Keratinocyte (primary cell): ENCODE measurements around the gene CD46. TPM values are rescaled to one million over a fixed set of nuclear protein-coding genes. Genes with fewer than 3 reads are reported as not detected.

Experiments used
- DNase-seq: peaks from one replicate; pipeline ENCODE4 v3.0.0-alpha.2; 2011; ENCODE audit warnings: low read depth, missing footprints, low spot score
- FAIRE-seq: peaks from 2 replicates; lab custom pipeline; 2011; peaks lifted over from hg19 to GRCh38; lab: Jason Lieb, UNC
- H2AFZ ChIP-seq: 2 replicates; pipeline ENCODE4 v1.6.0; 2012; ENCODE audit warnings: low read length, control low read depth, inconsistent platforms; ENCODE audit not compliant: control insufficient read depth
- H3K27ac ChIP-seq: 2 replicates; pipeline ENCODE4 v1.5.1; 2011; ENCODE audit warnings: low read length; ENCODE audit not compliant: control insufficient read depth, insufficient read depth
- H3K27me3 ChIP-seq: 3 replicates; pipeline ENCODE4 v1.6.0; 2011; ENCODE audit warnings: low read length; ENCODE audit not compliant: control insufficient read depth, insufficient read depth; ENCODE audit errors: extremely low read depth
- H3K36me3 ChIP-seq, 2 experiments: 2 replicates in 1 of 2; 3 replicates in 1 of 2; pipeline ENCODE4 v1.5.1; 2011; ENCODE audit warnings: low read length in 2 of 2, mild to moderate bottlenecking in 1 of 2; ENCODE audit not compliant: control insufficient read depth in 2 of 2, insufficient read depth in 2 of 2; ENCODE audit errors: extremely low read depth in 1 of 2
- H3K4me1 ChIP-seq: 3 replicates; pipeline ENCODE4 v1.5.1; 2011; ENCODE audit warnings: low read length; ENCODE audit not compliant: control insufficient read depth, insufficient read depth; ENCODE audit errors: extremely low read depth
- H3K4me2 ChIP-seq: 3 replicates; pipeline ENCODE4 v1.6.0; 2011; ENCODE audit warnings: low read depth, low read length; ENCODE audit not compliant: control insufficient read depth, insufficient read depth; ENCODE audit errors: extremely low read depth
- H3K4me3 ChIP-seq, 3 experiments: fragments of 200-600 bp in 1 of 3; sonication (generic) in 1 of 3; 2 replicates in 2 of 3; 3 replicates in 1 of 3; pipeline ENCODE4 v1.5.1; 2011 to 2016; ENCODE audit warnings: low read length in 3 of 3, mild to moderate bottlenecking in 3 of 3, control low read depth in 2 of 3, inconsistent platforms in 1 of 3, low read depth in 1 of 3, mixed read lengths in 1 of 3, mixed run types in 1 of 3, moderate library complexity in 1 of 3; ENCODE audit not compliant: control insufficient read depth in 2 of 3, insufficient read depth in 2 of 3; ENCODE audit errors: extremely low read depth in 1 of 3
- H3K79me2 ChIP-seq: 2 replicates; pipeline ENCODE4 v1.6.0; 2012; ENCODE audit warnings: low read length; ENCODE audit not compliant: control insufficient read depth, insufficient read depth
- H3K9ac ChIP-seq: 3 replicates; pipeline ENCODE4 v1.6.0; 2011; ENCODE audit warnings: low read length; ENCODE audit not compliant: control insufficient read depth, insufficient read depth; ENCODE audit errors: extremely low read depth
- H3K9me1 ChIP-seq: 3 replicates; pipeline ENCODE4 v1.6.0; 2011; ENCODE audit warnings: low read length; ENCODE audit not compliant: control insufficient read depth, insufficient read depth; ENCODE audit errors: extremely low read depth
- H3K9me3 ChIP-seq: 2 replicates; pipeline ENCODE4 v1.5.1; 2012; ENCODE audit warnings: low read depth, low read length; ENCODE audit not compliant: control insufficient read depth
- H4K20me1 ChIP-seq: 3 replicates; pipeline ENCODE4 v1.6.0; 2011; ENCODE audit warnings: low read length; ENCODE audit not compliant: control insufficient read depth, insufficient read depth; ENCODE audit errors: extremely low read depth
- EZH2 ChIP-seq: IDR thresholded peaks from one replicate; pipeline ENCODE4 v1.6.1; 2012; ENCODE audit warnings: inconsistent platforms, mild to moderate bottlenecking, low read length, moderate library complexity
- dilution Hi-C: fragments of 300-500 bp; cut with MboI; formaldehyde crosslinking; loops from one replicate; pipeline ENCODE4 v1.7.0; 2020; ENCODE audit warnings: low sequenced_read_pairs; ENCODE audit not compliant: extremely low pct_ligation_motif_present
- polyA plus RNA-seq, 5 experiments: library from polyadenylated mRNA; depleted of rRNA in 3 of 5; stranded (reverse) in 3 of 5; stranded (forward) in 1 of 5; unstranded in 1 of 5; fragments of >200 nt; gene quantifications; 1 replicate in 1 of 5; 2 replicates in 3 of 5; 3 replicates in 1 of 5; pipeline versions ENCODE4 v1.2.1 to v1.2.3, GENCODE V29; 2011 to 2012; ENCODE audit warnings: missing spikeins in 2 of 5, low read depth in 1 of 5, low replicate concordance in 1 of 5
- TF ChIP-seq, protein P1 (sequence below), 3 experiments: IDR thresholded peaks in 1 of 3; conservative IDR thresholded peaks in 1 of 3; optimal IDR thresholded peaks in 1 of 3; 2 replicates in 2 of 3; 3 replicates in 1 of 3; pipeline versions ENCODE3 to v1.5.1; 2011; ENCODE audit warnings: low read length in 3 of 3, mild to moderate bottlenecking in 3 of 3, moderate library complexity in 2 of 3, control low read depth in 1 of 3, inconsistent platforms in 1 of 3; ENCODE audit not compliant: insufficient read depth in 2 of 3; ENCODE audit errors: extremely low read depth in 1 of 3

Gene CD46
- polyA plus RNA-seq, 1 donor (not counting 4 experiments of a cell fraction or from before 2014, with no cell fraction given) = 298 TPM

DNA sequence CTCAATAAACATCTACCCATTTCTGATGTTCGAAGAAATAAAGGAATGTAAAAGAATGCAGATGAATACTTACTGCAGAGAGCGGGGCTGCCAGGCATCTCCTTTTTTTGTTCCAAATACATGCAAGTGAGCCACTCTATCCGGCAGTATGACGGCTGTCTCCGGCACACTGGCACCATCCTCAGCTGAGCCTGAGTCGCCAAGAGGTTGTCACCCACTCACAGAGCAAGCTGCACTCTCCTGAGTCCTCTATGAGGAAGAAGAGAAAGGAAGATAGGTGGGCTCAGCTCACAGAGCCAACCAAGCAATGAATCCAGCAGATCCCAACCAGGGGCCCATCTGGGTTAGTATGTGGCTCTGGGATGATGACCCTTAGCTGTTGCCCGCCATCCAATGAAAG lies 65.3 kb downstream of the CD46 start:
- TF ChIP-seq, protein P1, sequence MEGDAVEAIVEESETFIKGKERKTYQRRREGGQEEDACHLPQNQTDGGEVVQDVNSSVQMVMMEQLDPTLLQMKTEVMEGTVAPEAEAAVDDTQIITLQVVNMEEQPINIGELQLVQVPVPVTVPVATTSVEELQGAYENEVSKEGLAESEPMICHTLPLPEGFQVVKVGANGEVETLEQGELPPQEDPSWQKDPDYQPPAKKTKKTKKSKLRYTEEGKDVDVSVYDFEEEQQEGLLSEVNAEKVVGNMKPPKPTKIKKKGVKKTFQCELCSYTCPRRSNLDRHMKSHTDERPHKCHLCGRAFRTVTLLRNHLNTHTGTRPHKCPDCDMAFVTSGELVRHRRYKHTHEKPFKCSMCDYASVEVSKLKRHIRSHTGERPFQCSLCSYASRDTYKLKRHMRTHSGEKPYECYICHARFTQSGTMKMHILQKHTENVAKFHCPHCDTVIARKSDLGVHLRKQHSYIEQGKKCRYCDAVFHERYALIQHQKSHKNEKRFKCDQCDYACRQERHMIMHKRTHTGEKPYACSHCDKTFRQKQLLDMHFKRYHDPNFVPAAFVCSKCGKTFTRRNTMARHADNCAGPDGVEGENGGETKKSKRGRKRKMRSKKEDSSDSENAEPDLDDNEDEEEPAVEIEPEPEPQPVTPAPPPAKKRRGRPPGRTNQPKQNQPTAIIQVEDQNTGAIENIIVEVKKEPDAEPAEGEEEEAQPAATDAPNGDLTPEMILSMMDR (optimal IDR thresholded peaks at IDR 0.05 in 1 of 3, IDR thresholded peaks at IDR 0.05 in 1 of 3, conservative IDR thresholded peaks at IDR 0.05 in 1 of 3; ENCODE audit: extremely low read depth in 1 of 3, insufficient read depth in 2 of 3, low read length in 3 of 3) = no peak
- no peak for TF ChIP-seq EZH2
- Histone ChIP-seq H3K36me3 (peaks cover 34 to 46% of the 10 kb centered on the region in 2 experiments), H3K4me2 (no peak overlapping the region), H3K27ac (no peak overlapping the region), H4K20me1 (no peaks in the 10 kb centered on the region), H3K9me1 (peaks cover 3% of the 10 kb centered on the region), H3K4me1 (peaks cover 12% of the 10 kb centered on the region), H3K9ac (no peak overlapping the region), H3K79me2 (peaks cover 26% of the 10 kb centered on the region), H3K27me3 (no peaks in the 10 kb centered on the region), H3K9me3 (no peaks in the 10 kb centered on the region), H2AFZ (no peak overlapping the region), H3K4me3 (no peak overlapping the region)
- no peak for FAIRE-seq
- no peak for DNase-seq
- dilution Hi-C loops = no loop called here

DNA sequence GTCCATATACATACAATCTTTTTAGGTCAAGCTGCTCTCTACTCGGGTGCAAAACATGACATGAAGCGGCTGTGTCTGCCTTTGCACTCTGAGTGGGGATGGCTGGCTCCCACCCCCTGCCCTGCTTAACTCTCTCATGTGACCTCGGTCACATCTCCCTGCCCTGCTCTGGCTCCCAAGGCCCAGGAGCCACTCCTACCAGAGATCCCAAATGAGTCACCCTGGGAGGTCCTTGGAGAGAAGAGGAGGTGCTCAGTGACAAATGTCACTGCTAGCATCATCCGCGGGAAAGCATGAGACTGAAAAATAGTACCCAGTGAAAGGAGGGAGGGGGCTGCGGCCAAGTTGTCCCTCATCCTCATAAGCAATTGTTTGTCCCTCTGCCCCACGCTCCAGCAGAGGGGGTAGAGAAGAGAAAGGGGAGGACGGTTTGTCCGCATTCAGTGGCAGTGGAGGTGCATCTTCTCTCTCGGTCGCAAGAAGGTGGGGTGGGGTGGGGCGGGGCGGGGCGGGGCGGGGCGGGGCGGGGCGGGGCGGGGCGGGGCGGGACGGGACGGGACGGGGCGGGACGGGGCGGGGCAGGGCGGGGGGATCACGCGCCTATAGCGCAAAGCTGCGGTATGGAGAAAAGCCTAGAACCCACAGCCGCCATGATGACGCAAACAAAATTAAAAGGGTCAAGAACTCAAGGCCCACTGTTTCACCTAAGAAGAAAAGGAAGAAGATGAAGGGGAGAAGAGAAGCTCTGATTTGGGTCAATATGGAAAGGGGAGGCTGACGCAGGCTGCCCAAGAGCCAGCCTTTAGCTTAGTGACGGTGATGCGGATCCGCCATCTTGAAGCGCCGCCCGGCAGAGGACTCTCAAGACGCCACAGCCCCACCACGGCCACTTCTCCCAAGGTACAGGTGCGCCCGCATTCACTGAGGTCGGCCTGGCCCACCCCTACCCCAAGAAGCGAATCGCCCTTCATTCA lies 66.2 kb downstream of the CD46 start:
- dilution Hi-C loops = no loop called here
- Histone ChIP-seq H3K4me3 (no peak overlapping the region), H3K36me3 (peaks cover 35 to 44% of the 10 kb centered on the region in 2 experiments), H3K27ac (no peak overlapping the region), H3K27me3 (no peaks in the 10 kb centered on the region), H3K79me2 (peaks cover 32% of the 10 kb centered on the region), H3K9ac (no peak overlapping the region), H3K4me1 (peaks cover 12% of the 10 kb centered on the region), H3K4me2 (no peak overlapping the region), H3K9me1 (peaks cover 6% of the 10 kb centered on the region), H2AFZ (no peak overlapping the region), H4K20me1 (no peaks in the 10 kb centered on the region), H3K9me3 (no peaks in the 10 kb centered on the region)
- FAIRE-seq (no peak), DNase-seq (no peak)
- TF ChIP-seq EZH2 = no peak
- TF ChIP-seq, protein P1 (optimal IDR thresholded peaks at IDR 0.05 in 1 of 3, IDR thresholded peaks at IDR 0.05 in 1 of 3, conservative IDR thresholded peaks at IDR 0.05 in 1 of 3; ENCODE audit: extremely low read depth in 1 of 3, insufficient read depth in 2 of 3, low read length in 3 of 3) = no peak
